BJ (cell line): Measurements from ENCODE around the gene RPS6KA2. TPM values are rescaled to one million over a fixed set of nuclear protein-coding genes. Genes with fewer than 3 reads are reported as not detected.

ENCODE experiments used
- CTCF ChIA-PET: fragments of 350-600 bp; formaldehyde crosslinking; extraction: SDS; loops from one replicate; lab custom pipeline; 2021; ENCODE audit warnings: antibody characterized with exemption, inconsistent platforms; lab: Yijun Ruan, JAX
- POLR2A ChIA-PET: fragments of 300-600 bp; sonication (Branson Sonifier 250); formaldehyde crosslinking; extraction: SDS; loops from one replicate; lab custom pipeline; 2021; ENCODE audit warnings: antibody characterized with exemption; lab: Charles Lee
- DNase-seq: peaks from one replicate; pipeline ENCODE4 v3.0.0-alpha.2; 2011; ENCODE audit warnings: low read depth
- H3K27me3 ChIP-seq: 2 replicates; pipeline ENCODE4 v1.6.0; 2011; ENCODE audit warnings: low read length; ENCODE audit not compliant: control insufficient read depth, insufficient read depth
- H3K36me3 ChIP-seq: 2 replicates; pipeline ENCODE4 v1.5.1; 2011; ENCODE audit warnings: low read length; ENCODE audit not compliant: control insufficient read depth, insufficient read depth
- H3K4me3 ChIP-seq: 2 replicates; pipeline ENCODE4 v1.5.1; 2011; ENCODE audit warnings: low read depth, mild to moderate bottlenecking, control low read depth, low read length
- polyA plus RNA-seq: library from polyadenylated mRNA; depleted of rRNA; stranded (reverse); fragments of >200 nt; gene quantifications from 2 replicates; pipeline ENCODE4 v1.2.3, GENCODE V29; 2011
- TF ChIP-seq, protein P1 (sequence below): IDR thresholded peaks from 2 replicates; pipeline ENCODE4 v1.5.1; 2011; ENCODE audit warnings: low read depth, mild to moderate bottlenecking, control low read depth, inconsistent platforms, low read length, moderate library complexity; ENCODE audit not compliant: insufficient read depth

RPS6KA2 gene
- polyA plus RNA-seq, 1 experiment = 80.8 TPM

DNA sequence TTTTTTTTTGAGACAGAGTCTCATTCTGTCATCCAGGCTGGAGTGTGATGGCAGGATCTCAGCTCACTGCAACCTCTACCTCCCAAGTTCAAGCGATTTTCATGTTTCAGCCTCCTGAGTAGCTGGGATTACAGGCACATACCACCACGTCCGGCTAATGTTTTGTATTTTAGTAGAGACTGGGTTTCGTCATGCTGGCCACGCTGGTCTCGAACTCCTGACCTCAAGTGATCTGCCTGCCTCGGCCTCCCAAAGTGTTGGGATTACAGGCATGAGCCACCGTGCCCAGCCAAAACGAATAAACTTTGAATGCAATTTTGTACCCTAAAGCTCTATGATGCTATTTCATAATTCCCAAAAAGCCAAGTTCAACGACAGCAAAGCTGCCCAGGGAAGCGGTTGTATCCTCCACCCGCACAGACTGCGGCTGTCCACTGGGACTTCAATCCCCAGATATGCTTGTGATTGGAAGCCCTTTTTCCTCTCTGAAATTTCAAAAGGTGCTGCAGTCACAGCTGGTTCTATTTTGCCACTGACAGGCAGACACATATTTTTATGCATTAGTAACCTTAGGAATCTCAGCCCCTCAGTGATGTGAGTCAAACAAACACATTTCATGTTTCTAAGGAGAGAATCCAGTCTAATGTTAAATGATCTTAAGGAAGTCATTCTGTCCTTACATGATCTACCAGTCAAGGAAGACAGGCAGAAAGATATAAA lies 31.8 kb downstream of the RPS6KA2 start:
- POLR2A ChIA-PET = no interaction called here
- Histone ChIP-seq H3K4me3 (no peak overlapping the region), H3K27me3 (no peaks in the 10 kb centered on the region), H3K36me3 (no peaks in the 10 kb centered on the region)
- CTCF ChIA-PET = interaction anchor here (1.0 to 1.4 kb wide), 2 partner anchors 19 to 35 kb away, joined by 3 read pairs; no protein-coding TSS in a partner anchor
- TF ChIP-seq, protein P1, sequence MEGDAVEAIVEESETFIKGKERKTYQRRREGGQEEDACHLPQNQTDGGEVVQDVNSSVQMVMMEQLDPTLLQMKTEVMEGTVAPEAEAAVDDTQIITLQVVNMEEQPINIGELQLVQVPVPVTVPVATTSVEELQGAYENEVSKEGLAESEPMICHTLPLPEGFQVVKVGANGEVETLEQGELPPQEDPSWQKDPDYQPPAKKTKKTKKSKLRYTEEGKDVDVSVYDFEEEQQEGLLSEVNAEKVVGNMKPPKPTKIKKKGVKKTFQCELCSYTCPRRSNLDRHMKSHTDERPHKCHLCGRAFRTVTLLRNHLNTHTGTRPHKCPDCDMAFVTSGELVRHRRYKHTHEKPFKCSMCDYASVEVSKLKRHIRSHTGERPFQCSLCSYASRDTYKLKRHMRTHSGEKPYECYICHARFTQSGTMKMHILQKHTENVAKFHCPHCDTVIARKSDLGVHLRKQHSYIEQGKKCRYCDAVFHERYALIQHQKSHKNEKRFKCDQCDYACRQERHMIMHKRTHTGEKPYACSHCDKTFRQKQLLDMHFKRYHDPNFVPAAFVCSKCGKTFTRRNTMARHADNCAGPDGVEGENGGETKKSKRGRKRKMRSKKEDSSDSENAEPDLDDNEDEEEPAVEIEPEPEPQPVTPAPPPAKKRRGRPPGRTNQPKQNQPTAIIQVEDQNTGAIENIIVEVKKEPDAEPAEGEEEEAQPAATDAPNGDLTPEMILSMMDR = no peak
- peak; percentile 87 for DNase-seq

DNA sequence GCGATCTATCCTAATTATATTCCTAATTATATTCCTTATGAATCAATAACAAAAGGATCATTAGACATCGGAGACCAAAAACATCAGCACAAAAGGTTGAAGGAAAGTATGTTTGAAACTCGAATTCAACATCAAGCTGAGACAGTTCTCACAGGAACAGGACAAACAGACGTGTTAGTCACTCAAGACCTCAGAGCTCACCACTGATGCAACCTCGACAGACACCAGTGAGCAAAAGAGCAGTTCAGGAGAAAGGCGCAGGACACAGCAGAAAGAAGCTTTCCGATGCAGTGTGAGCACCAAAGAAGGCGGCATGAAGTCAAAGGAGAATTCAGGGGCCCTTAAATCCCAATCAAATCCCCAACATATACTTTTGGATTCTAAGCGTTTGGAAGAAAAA lies 34.2 kb downstream of the RPS6KA2 start:
- H3K36me3 ChIP-seq = no peaks in the 10 kb centered on the region
- H3K27me3 ChIP-seq = no peaks in the 10 kb centered on the region
- TF ChIP-seq, protein P1 = no peak
- POLR2A ChIA-PET = no interaction called here
- DNase-seq = no peak
- no peak overlapping the region for H3K4me3 ChIP-seq
- CTCF ChIA-PET = no interaction called here

DNA sequence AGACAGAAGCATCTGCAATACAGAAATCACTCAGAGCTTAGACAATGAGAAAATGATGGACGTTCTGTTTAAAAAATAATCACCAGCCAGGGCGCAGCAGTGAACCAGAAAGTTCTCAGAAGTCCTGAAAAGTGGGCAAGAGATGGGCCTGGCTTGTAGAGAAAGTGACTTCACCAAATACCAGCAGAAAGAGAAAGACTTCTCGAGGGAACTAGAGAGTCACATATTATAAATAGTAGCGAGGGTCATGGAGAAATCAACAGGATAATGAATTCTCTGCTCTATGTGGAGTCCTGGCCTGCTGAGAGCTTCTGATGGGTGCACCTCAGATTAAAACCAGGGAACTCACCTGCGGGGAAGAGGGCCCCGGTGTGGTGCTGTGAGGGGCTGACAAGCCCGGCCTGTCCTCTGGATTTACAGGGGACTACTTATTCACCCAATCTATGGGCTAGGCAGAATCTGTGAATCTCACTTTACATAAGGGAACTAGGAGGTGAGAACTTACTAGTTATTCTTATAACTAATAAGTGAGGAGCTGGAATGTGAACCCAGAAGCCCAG lies 35.0 kb downstream of the RPS6KA2 start:
- DNase-seq = no peak
- CTCF ChIA-PET = no interaction called here
- TF ChIP-seq, protein P1 = no peak
- Histone ChIP-seq H3K27me3 (no peaks in the 10 kb centered on the region), H3K36me3 (no peaks in the 10 kb centered on the region), H3K4me3 (no peak overlapping the region)
- POLR2A ChIA-PET = no interaction called here

DNA sequence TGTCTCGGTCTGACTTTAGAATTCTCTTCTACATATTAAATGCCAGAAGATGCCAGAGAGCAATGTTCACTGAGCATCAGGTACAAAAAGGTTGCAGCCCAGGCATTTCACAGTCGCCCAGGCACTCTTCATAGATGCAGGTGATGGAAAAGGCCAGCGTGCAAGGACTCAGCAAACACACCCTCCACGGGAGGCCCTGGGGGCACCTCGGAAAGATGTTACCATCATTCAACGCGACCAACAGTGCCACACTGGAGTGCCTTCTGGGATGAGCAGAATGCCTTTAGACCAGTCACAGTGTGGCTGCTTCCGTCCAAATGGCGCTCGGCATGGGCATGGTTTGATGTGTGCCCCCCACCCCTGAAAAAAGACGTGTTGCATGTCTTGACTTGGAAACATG lies 36.0 kb downstream of the RPS6KA2 start:
- no peak for DNase-seq
- TF ChIP-seq, protein P1 = no peak
- no peaks in the 10 kb centered on the region for H3K36me3 ChIP-seq
- ChIA-PET POLR2A (no interaction called here), CTCF (no interaction called here)
- H3K27me3 ChIP-seq = no peaks in the 10 kb centered on the region
- no peak overlapping the region for H3K4me3 ChIP-seq

DNA sequence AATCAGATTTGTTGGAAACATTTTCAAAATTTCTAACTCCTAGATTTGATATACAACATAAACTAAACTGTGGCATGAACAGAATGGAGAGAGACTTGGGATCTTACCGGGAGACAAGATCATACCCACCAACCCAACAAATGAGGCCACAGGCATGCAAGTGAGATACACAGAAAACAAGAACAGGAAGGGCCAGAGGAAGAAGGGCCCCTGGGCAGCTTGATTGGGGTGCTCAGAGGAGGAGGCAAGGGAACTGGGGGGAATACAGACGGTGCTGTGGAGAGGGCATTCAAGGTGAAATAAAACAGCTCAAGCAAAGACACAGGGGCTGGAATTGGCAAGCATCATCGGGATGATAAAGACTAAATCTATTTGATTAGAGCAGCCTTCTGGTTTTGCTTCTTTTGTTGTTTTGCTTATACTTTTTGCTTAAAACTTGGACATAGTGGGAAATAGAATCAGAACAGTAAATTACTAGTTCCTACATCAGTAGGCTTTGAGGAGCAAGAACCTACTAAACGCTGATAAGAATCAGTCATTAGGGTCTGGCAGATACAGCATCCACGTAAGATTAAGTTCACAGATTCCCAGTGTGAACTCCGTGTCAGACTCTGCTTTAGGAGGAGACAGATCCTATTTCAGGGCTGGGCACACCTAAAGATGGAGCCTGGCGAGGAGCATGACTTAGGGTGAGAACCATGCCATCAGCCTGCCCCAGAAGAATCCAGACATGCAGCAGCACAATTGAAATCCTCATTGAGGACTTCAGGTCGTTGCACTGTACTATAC lies 37.1 kb downstream of the RPS6KA2 start:
- CTCF ChIA-PET = no interaction called here

More for the DNA sequence above, 37.1 kb downstream of the RPS6KA2 start:
- POLR2A ChIA-PET = no interaction called here
- DNase-seq = no peak
- H3K27me3 ChIP-seq = no peaks in the 10 kb centered on the region
- H3K4me3 ChIP-seq = no peak overlapping the region
- no peaks in the 10 kb centered on the region for H3K36me3 ChIP-seq
- TF ChIP-seq, protein P1 = no peak
